Transverse colon (tissue), 4 donors: ENCODE data around the gene FOXG1.

ENCODE experiments used
- EP300 ChIP-seq: sonication (generic); formaldehyde crosslinking; IDR thresholded peaks from one replicate; pipeline ENCODE4 v1.6.1; 2017; ENCODE audit warnings: antibody characterized with exemption, low read depth
- POLR2A ChIP-seq: fragments of 450-650 bp; IDR thresholded peaks from one replicate; pipeline ENCODE4 v1.6.1; 2016; ENCODE audit warnings: antibody characterized with exemption, mild to moderate bottlenecking, moderate library complexity
- POLR2AphosphoS5 ChIP-seq, 3 donors: sonication (generic); formaldehyde crosslinking; IDR thresholded peaks; one replicate each; pipeline ENCODE4 v1.6.1; 2016; ENCODE audit warnings: antibody characterized with exemption in 3 of 3
- TF ChIP-seq, protein P1 (sequence below), 5 experiments: fragments of 200-600 bp in 3 of 5; fragments of 450-650 bp in 2 of 5; sonication (generic) in 3 of 5; IDR thresholded peaks; 1 replicate in 2 of 5; 2 replicates in 3 of 5; pipeline ENCODE4 v1.5.1; 2016 to 2017; ENCODE audit warnings: antibody characterized with exemption in 5 of 5, inconsistent platforms in 3 of 5, mild to moderate bottlenecking in 2 of 5, moderate library complexity in 1 of 5

DNA sequence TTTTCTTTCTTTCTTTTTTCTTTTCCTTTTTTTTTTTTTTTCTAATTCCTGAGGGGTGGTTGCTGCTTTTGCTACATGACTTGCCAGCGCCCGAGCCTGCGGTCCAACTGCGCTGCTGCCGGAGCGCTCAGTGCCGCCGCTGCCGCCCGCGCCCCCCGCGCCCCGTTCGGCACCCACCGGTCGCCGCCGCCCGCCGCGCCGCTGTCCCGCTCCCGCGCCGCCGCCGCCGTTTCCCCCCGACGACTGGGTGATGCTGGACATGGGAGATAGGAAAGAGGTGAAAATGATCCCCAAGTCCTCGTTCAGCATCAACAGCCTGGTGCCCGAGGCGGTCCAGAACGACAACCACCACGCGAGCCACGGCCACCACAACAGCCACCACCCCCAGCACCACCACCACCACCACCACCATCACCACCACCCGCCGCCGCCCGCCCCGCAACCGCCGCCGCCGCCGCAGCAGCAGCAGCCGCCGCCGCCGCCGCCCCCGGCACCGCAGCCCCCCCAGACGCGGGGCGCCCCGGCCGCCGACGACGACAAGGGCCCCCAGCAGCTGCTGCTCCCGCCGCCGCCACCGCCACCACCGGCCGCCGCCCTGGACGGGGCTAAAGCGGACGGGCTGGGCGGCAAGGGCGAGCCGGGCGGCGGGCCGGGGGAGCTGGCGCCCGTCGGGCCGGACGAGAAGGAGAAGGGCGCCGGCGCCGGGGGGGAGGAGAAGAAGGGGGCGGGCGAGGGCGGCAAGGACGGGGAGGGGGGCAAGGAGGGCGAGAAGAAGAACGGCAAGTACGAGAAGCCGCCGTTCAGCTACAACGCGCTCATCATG, 654 bp downstream of the FOXG1 start:
- TF ChIP-seq, protein P1, sequence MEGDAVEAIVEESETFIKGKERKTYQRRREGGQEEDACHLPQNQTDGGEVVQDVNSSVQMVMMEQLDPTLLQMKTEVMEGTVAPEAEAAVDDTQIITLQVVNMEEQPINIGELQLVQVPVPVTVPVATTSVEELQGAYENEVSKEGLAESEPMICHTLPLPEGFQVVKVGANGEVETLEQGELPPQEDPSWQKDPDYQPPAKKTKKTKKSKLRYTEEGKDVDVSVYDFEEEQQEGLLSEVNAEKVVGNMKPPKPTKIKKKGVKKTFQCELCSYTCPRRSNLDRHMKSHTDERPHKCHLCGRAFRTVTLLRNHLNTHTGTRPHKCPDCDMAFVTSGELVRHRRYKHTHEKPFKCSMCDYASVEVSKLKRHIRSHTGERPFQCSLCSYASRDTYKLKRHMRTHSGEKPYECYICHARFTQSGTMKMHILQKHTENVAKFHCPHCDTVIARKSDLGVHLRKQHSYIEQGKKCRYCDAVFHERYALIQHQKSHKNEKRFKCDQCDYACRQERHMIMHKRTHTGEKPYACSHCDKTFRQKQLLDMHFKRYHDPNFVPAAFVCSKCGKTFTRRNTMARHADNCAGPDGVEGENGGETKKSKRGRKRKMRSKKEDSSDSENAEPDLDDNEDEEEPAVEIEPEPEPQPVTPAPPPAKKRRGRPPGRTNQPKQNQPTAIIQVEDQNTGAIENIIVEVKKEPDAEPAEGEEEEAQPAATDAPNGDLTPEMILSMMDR (IDR thresholded peaks at IDR 0.05), result no peak
- TF ChIP-seq POLR2A (no peak), POLR2AphosphoS5 (IDR thresholded peaks at IDR 0.05) (no peak), EP300 (no peak)
